Panc1 (cell line): ENCODE measurements around the gene PLD2. TPM values are rescaled to one million over a fixed set of nuclear protein-coding genes. Genes with fewer than 3 reads are reported as not detected.

Experiments used
- ATAC-seq: fragments of 200-7000 bp; cut with Tn5 transposase; 2 replicates; pipeline ENCODE4 v1.9.1; 2020; ENCODE audit warnings: mild to moderate bottlenecking, moderate library complexity
- BruUV-seq: library from RNA; stranded (reverse); fragments of 400-500 nt; replicated peaks from 2 replicates; lab custom pipeline; 2021; lab: Mats Ljungman, UMichigan
- CTCF ChIA-PET: fragments of 300-600 bp; sonication (Branson Sonifier 250); formaldehyde crosslinking; loops from one replicate; lab custom pipeline; 2022; ENCODE audit warnings: antibody characterized with exemption; lab: Charles Lee
- POLR2A ChIA-PET: fragments of 300-600 bp; sonication (Branson Sonifier 250); formaldehyde crosslinking; loops from one replicate; lab custom pipeline; 2022; ENCODE audit warnings: antibody characterized with exemption; lab: Charles Lee
- DNase-seq: peaks from one replicate; pipeline ENCODE4 v3.0.0-alpha.2; 2010; ENCODE audit warnings: low read depth, low spot score
- H3K27ac ChIP-seq: 2 replicates; pipeline ENCODE4 v1.5.1; 2011; ENCODE audit warnings: mild to moderate bottlenecking, low read length, inconsistent platforms
- H3K27me3 ChIP-seq: fragments of 200-500 bp; sonication (Bioruptor generic); 2 replicates; pipeline ENCODE4 v1.6.0; 2014; ENCODE audit warnings: low read length, inconsistent platforms; ENCODE audit not compliant: control insufficient read depth, insufficient read depth
- H3K36me3 ChIP-seq: fragments of 200-500 bp; sonication (Bioruptor generic); 2 replicates; pipeline ENCODE4 v1.5.1; 2014; ENCODE audit warnings: inconsistent platforms, mild to moderate bottlenecking, low read length, moderate library complexity; ENCODE audit not compliant: control insufficient read depth, insufficient read depth
- H3K4me1 ChIP-seq: 2 replicates; pipeline ENCODE4 v1.5.1; 2011; ENCODE audit warnings: inconsistent platforms, mild to moderate bottlenecking, low read length, moderate library complexity; ENCODE audit not compliant: control insufficient read depth, insufficient read depth
- H3K4me3 ChIP-seq, 2 experiments: 2 replicates each; pipeline ENCODE4 v1.5.1; 2011 to 2012; ENCODE audit warnings: low read depth in 2 of 2, low read length in 2 of 2, mild to moderate bottlenecking in 2 of 2, inconsistent platforms in 1 of 2, moderate library complexity in 1 of 2
- H3K9me3 ChIP-seq: fragments of 200-500 bp; sonication (Bioruptor generic); 2 replicates; pipeline ENCODE4 v1.5.1; 2014; ENCODE audit warnings: low read depth, mild to moderate bottlenecking, inconsistent platforms, low read length, moderate library complexity; ENCODE audit not compliant: control insufficient read depth, insufficient read depth
- POLR2AphosphoS5 ChIP-seq: IDR thresholded peaks from 2 replicates; pipeline ENCODE4 v1.6.1; 2012; ENCODE audit warnings: mild to moderate bottlenecking, low read depth, low read length, moderate library complexity
- SIN3A ChIP-seq: IDR thresholded peaks from 2 replicates; pipeline ENCODE4 v1.6.1; 2012; ENCODE audit warnings: low read depth, mild to moderate bottlenecking, low read length, moderate library complexity, borderline replicate concordance; ENCODE audit not compliant: insufficient read depth
- TCF7L2 ChIP-seq: IDR thresholded peaks from 2 replicates; pipeline ENCODE4 v1.6.1; 2011; ENCODE audit warnings: mild to moderate bottlenecking, low read depth, low read length, inconsistent platforms
- in situ Hi-C: cut with HindIII; loops from 2 replicates; pipeline ENCODE4 v1.10.0; 2016; ENCODE audit warnings: low sequenced_read_pairs, low pct_unique_long_range_greater_than_20kb
- intact Hi-C: fragments of 100-400 bp; cut with micrococcal nuclease; formaldehyde crosslinking; loops from one replicate; pipeline ENCODE4 v1.10.0; 2022; ENCODE audit not compliant: unreplicated experiment
- total RNA-seq: library from RNA; stranded (reverse); gene quantifications from one replicate; pipeline ENCODE4 v1.2.1, GENCODE V29; 2021; ENCODE audit not compliant: unreplicated experiment
- TF ChIP-seq, protein P1 (sequence below): fragments of 450-650 bp; IDR thresholded peaks from 2 replicates; pipeline ENCODE4 v1.5.1; 2017; ENCODE audit warnings: mild to moderate bottlenecking
- TF ChIP-seq, protein P2 (sequence below), 2 experiments: IDR thresholded peaks; 2 replicates each; pipeline ENCODE4 v1.6.1; 2011 to 2012; ENCODE audit warnings: low read depth in 2 of 2, control low read depth in 1 of 2, low read length in 1 of 2, mild to moderate bottlenecking in 1 of 2, moderate library complexity in 1 of 2; ENCODE audit not compliant: insufficient read depth in 1 of 2

The PLD2 gene
- total RNA-seq, 1 experiment from 2014 or later = 40.2 TPM

DNA sequence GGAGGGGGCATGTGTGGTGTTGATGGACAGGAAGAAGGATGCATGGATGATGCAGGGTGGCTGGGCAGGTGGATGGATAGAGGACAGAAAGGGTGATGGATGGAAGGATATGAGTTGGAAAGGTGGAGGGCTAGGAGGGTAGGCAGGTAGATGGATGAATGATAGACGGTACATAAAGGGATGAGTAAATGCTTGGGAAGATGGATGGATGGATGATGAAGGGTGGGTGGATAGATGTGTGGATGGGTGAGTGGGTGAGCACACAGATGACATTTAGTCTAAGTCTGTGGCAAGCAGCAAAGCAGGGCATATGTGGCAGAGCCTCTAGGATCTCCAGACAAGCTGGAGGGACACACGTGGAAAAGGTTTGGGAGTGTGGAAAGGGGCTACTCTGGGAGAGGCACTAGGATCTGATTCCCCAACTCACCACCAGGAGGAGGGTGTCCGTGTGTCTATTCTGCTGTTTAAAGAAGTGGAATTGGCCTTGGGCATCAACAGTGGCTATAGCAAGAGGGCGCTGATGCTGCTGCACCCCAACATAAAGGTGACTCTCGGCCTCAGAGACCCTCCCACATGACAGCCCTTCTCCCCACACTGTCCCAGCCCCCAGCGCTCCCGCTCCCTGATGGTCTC lies 8.2 kb downstream of the PLD2 start:
- BruUV-seq = no TSS peak
- ChIA-PET CTCF (no interaction called here), POLR2A (no interaction called here)
- DNase-seq = no peak
- Histone ChIP-seq H3K4me1 (no peaks in the 10 kb centered on the region), H3K27ac (no peak overlapping the region), H3K4me3 (no peak overlapping the region), H3K36me3 (no peaks in the 10 kb centered on the region), H3K27me3 (no peaks in the 10 kb centered on the region), H3K9me3 (no peaks in the 10 kb centered on the region)
- in situ Hi-C loops (no loop called here), intact Hi-C loops (no loop called here)
- TF ChIP-seq TCF7L2 = no peak
- TF ChIP-seq, protein P1, sequence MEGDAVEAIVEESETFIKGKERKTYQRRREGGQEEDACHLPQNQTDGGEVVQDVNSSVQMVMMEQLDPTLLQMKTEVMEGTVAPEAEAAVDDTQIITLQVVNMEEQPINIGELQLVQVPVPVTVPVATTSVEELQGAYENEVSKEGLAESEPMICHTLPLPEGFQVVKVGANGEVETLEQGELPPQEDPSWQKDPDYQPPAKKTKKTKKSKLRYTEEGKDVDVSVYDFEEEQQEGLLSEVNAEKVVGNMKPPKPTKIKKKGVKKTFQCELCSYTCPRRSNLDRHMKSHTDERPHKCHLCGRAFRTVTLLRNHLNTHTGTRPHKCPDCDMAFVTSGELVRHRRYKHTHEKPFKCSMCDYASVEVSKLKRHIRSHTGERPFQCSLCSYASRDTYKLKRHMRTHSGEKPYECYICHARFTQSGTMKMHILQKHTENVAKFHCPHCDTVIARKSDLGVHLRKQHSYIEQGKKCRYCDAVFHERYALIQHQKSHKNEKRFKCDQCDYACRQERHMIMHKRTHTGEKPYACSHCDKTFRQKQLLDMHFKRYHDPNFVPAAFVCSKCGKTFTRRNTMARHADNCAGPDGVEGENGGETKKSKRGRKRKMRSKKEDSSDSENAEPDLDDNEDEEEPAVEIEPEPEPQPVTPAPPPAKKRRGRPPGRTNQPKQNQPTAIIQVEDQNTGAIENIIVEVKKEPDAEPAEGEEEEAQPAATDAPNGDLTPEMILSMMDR = no peak
- TF ChIP-seq POLR2AphosphoS5 = no peak
- TF ChIP-seq SIN3A = no peak
- TF ChIP-seq, protein P2, sequence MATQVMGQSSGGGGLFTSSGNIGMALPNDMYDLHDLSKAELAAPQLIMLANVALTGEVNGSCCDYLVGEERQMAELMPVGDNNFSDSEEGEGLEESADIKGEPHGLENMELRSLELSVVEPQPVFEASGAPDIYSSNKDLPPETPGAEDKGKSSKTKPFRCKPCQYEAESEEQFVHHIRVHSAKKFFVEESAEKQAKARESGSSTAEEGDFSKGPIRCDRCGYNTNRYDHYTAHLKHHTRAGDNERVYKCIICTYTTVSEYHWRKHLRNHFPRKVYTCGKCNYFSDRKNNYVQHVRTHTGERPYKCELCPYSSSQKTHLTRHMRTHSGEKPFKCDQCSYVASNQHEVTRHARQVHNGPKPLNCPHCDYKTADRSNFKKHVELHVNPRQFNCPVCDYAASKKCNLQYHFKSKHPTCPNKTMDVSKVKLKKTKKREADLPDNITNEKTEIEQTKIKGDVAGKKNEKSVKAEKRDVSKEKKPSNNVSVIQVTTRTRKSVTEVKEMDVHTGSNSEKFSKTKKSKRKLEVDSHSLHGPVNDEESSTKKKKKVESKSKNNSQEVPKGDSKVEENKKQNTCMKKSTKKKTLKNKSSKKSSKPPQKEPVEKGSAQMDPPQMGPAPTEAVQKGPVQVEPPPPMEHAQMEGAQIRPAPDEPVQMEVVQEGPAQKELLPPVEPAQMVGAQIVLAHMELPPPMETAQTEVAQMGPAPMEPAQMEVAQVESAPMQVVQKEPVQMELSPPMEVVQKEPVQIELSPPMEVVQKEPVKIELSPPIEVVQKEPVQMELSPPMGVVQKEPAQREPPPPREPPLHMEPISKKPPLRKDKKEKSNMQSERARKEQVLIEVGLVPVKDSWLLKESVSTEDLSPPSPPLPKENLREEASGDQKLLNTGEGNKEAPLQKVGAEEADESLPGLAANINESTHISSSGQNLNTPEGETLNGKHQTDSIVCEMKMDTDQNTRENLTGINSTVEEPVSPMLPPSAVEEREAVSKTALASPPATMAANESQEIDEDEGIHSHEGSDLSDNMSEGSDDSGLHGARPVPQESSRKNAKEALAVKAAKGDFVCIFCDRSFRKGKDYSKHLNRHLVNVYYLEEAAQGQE (IDR thresholded peaks at IDR 0.05; ENCODE audit: insufficient read depth in 1 of 2, low read depth in 2 of 2, low read length in 1 of 2) = no peak
- peak; percentile 53; the same call in 1 of the 2 replicates for ATAC-seq

DNA sequence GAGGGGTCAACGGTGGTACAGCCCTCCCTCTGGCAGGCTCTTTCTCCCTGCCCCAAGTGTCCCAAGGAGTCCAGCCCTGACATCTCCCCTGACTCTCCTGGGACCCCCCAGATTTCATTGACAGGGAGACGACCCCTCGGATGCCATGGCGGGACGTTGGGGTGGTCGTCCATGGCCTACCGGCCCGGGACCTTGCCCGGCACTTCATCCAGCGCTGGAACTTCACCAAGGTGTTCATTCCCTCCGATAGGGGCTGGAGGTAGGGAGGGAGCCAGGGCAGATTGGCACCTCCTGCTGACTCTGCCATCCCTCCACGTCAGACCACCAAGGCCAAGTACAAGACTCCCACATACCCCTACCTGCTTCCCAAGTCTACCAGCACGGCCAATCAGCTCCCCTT lies 9.9 kb downstream of the PLD2 start:
- TF ChIP-seq, protein P2 (IDR thresholded peaks at IDR 0.05; ENCODE audit: insufficient read depth in 1 of 2, low read depth in 2 of 2, low read length in 1 of 2) = no peak
- no peak for TF ChIP-seq POLR2AphosphoS5
- no peak for TF ChIP-seq SIN3A
- TF ChIP-seq TCF7L2 = no peak
- TF ChIP-seq, protein P1 = no peak
- BruUV-seq = no TSS peak
- CTCF ChIA-PET = interaction anchor here (0.6 kb wide), 1 partner anchor 41 kb away, joined by 9 read pairs; no protein-coding TSS in a partner anchor

More for the DNA sequence above, 9.9 kb downstream of the PLD2 start:
- no peak overlapping the region for H3K4me3 ChIP-seq
- in situ Hi-C loops (no loop called here), intact Hi-C loops (no loop called here)
- ATAC-seq = no peak
- POLR2A ChIA-PET = interaction anchor here (0.7 kb wide), 1 partner anchor 27 kb away, joined by 4 read pairs; no protein-coding TSS in a partner anchor
- H3K36me3 ChIP-seq = no peaks in the 10 kb centered on the region
- H3K4me1 ChIP-seq = no peaks in the 10 kb centered on the region
- no peaks in the 10 kb centered on the region for H3K9me3 ChIP-seq
- H3K27me3 ChIP-seq = no peaks in the 10 kb centered on the region
- no peak for DNase-seq
- H3K27ac ChIP-seq = no peak overlapping the region
